HL-60 (cell line): ENCODE data around the gene TMC5.

Experiments used
- DNase-seq, 2 experiments: peaks; one replicate each; pipeline ENCODE4 v3.0.0-alpha.2; 2010 to 2020; ENCODE audit warnings: low read depth in 1 of 2, low spot score in 1 of 2
- H3K27ac ChIP-seq: fragments of 250-450 bp; sonication (Bioruptor Pico); replicated peaks from 2 replicates; pipeline ENCODE4 v1.5.1; 2020; ENCODE audit warnings: mild to moderate bottlenecking, moderate library complexity
- H3K27me3 ChIP-seq: fragments of 250-450 bp; sonication (Bioruptor Pico); 2 replicates; pipeline ENCODE4 v1.5.1; 2021; ENCODE audit warnings: mild to moderate bottlenecking, moderate library complexity; ENCODE audit not compliant: insufficient read depth, poor library complexity, severe bottlenecking
- H3K4me3 ChIP-seq: replicated peaks from 2 replicates; pipeline ENCODE4 v1.5.1; 2011; ENCODE audit warnings: mild to moderate bottlenecking, control low read depth, low read length; ENCODE audit not compliant: insufficient read depth
- CTCF ChIP-seq: IDR thresholded peaks from one replicate; pipeline ENCODE4 v1.5.1; 2011; ENCODE audit warnings: low read length, control low read depth, inconsistent platforms; ENCODE audit not compliant: insufficient read depth
- GABPA ChIP-seq: IDR thresholded peaks from 2 replicates; pipeline ENCODE4 v1.6.1; 2012; ENCODE audit warnings: low read depth
- POLR2AphosphoS5 ChIP-seq: IDR thresholded peaks from 2 replicates; pipeline ENCODE4 v1.6.1; 2012; ENCODE audit warnings: low read depth
- REST ChIP-seq: IDR thresholded peaks from 2 replicates; pipeline ENCODE4 v1.6.1; 2012; ENCODE audit warnings: low read depth; ENCODE audit not compliant: insufficient replicate concordance
- SPI1 ChIP-seq: IDR thresholded peaks from 2 replicates; pipeline ENCODE4 v1.6.1; 2012; ENCODE audit warnings: low read depth, mild to moderate bottlenecking, borderline replicate concordance

Gene TMC5

GRCh38 chr16:19481769-19482168, 64.1 kb downstream of the TMC5 start:
- TF ChIP-seq GABPA (no peak), CTCF (no peak), REST (no peak), SPI1 (no peak), POLR2AphosphoS5 (no peak)
- H3K4me3 ChIP-seq = no peak overlapping the region
- H3K27ac ChIP-seq = no peak overlapping the region
- no peaks in the 10 kb centered on the region for H3K27me3 ChIP-seq
- DNase-seq = no peak

GRCh38 chr16:19482291-19482690, 64.6 kb downstream of the TMC5 start:
- H3K27ac ChIP-seq = no peak overlapping the region
- no peak overlapping the region for H3K4me3 ChIP-seq
- TF ChIP-seq SPI1 = no peak
- no peak for TF ChIP-seq REST
- no peak for TF ChIP-seq POLR2AphosphoS5
- no peak for TF ChIP-seq CTCF
- no peak for TF ChIP-seq GABPA
- H3K27me3 ChIP-seq = no peaks in the 10 kb centered on the region
- DNase-seq = no peak

- TF ChIP-seq REST (no peak), SPI1 (no peak), CTCF (no peak), GABPA (no peak), POLR2AphosphoS5 (no peak)
Observed at GRCh38 chr16:19484096-19484495, 66.4 kb downstream of the TMC5 start.

More at GRCh38 chr16:19484096-19484495, 66.4 kb downstream of the TMC5 start:
- Histone ChIP-seq H3K4me3 (no peak overlapping the region), H3K27me3 (no peaks in the 10 kb centered on the region), H3K27ac (no peak overlapping the region)
- DNase-seq = no peak
